ENCODE measurements around the gene ZNF280A. TPM values are rescaled to one million over a fixed set of nuclear protein-coding genes. Genes with fewer than 3 reads are reported as not detected.

Gene ZNF280A
- total RNA-seq, 2 donors from 2014 or later = not detected

- Histone ChIP-seq H3K27ac (no peak overlapping the region), H3K4me1 (no peaks in the 10 kb centered on the region), H3K27me3 (no peaks in the 10 kb centered on the region), H3K4me3 (no peak overlapping the region), H3K9me3 (no peaks in the 10 kb centered on the region), H3K36me3 (no peaks in the 10 kb centered on the region)
- no peak for DNase-seq (ENCODE audit: low spot score)
- TF ChIP-seq CTCF (IDR thresholded peaks at IDR 0.05) = no peak
These were observed 33.1 kb upstream of the ZNF280A start for GRCh38 chr22:22553141-22553540.

GRCh38 chr22:22552630-22553029 is 32.6 kb upstream of the ZNF280A start:
- DNase-seq (ENCODE audit: low spot score) = no peak
- H3K4me3 ChIP-seq = no peak overlapping the region
- H3K9me3 ChIP-seq = no peaks in the 10 kb centered on the region
- no peak overlapping the region for H3K27ac ChIP-seq
- H3K4me1 ChIP-seq = no peaks in the 10 kb centered on the region
- H3K36me3 ChIP-seq = no peaks in the 10 kb centered on the region
- H3K27me3 ChIP-seq = no peaks in the 10 kb centered on the region
- TF ChIP-seq CTCF (IDR thresholded peaks at IDR 0.05) = no peak

GRCh38 chr22:22550789-22551434 is 30.8 kb upstream of the ZNF280A start:
- Histone ChIP-seq H3K4me1 (no peaks in the 10 kb centered on the region), H3K36me3 (no peaks in the 10 kb centered on the region), H3K27me3 (no peaks in the 10 kb centered on the region), H3K4me3 (no peak overlapping the region), H3K27ac (no peak overlapping the region), H3K9me3 (no peaks in the 10 kb centered on the region)
- no peak for TF ChIP-seq CTCF (IDR thresholded peaks at IDR 0.05)
- no peak for DNase-seq (ENCODE audit: low spot score)

GRCh38 chr22:22548910-22549309 is 28.8 kb upstream of the ZNF280A start:
- no peak overlapping the region for H3K27ac ChIP-seq
- TF ChIP-seq CTCF (IDR thresholded peaks at IDR 0.05) = no peak
- no peak overlapping the region for H3K4me3 ChIP-seq
- no peaks in the 10 kb centered on the region for H3K9me3 ChIP-seq
- H3K36me3 ChIP-seq = no peaks in the 10 kb centered on the region
- no peak for DNase-seq (ENCODE audit: low spot score)
- H3K27me3 ChIP-seq = no peaks in the 10 kb centered on the region
- H3K4me1 ChIP-seq = no peaks in the 10 kb centered on the region

GRCh38 chr22:22548317-22548716 is 28.2 kb upstream of the ZNF280A start:
- no peak for TF ChIP-seq CTCF (IDR thresholded peaks at IDR 0.05)
- Histone ChIP-seq H3K36me3 (no peaks in the 10 kb centered on the region), H3K4me3 (no peak overlapping the region), H3K4me1 (no peaks in the 10 kb centered on the region), H3K9me3 (no peaks in the 10 kb centered on the region), H3K27ac (no peak overlapping the region), H3K27me3 (no peaks in the 10 kb centered on the region)
- DNase-seq (ENCODE audit: low spot score) = no peak

- no peak for TF ChIP-seq CTCF (IDR thresholded peaks at IDR 0.05)
These were observed 27.7 kb upstream of the ZNF280A start for GRCh38 chr22:22547692-22548300.

More at GRCh38 chr22:22547692-22548300, 27.7 kb upstream of the ZNF280A start:
- no peak for DNase-seq (ENCODE audit: low spot score)
- Histone ChIP-seq H3K36me3 (no peaks in the 10 kb centered on the region), H3K27ac (no peak overlapping the region), H3K4me3 (no peak overlapping the region), H3K4me1 (no peaks in the 10 kb centered on the region), H3K27me3 (no peaks in the 10 kb centered on the region), H3K9me3 (no peaks in the 10 kb centered on the region)
